Neural cell (in vitro differentiated cells): Measurements from ENCODE around the gene SDC4. TPM values are rescaled to one million over a fixed set of nuclear protein-coding genes. Genes with fewer than 3 reads are reported as not detected.

ENCODE experiments used
- H2AFZ ChIP-seq: fragments of 200-600, 300-800 bp; sonication (generic), shearing (Covaris generic); 2 replicates; pipeline ENCODE4 v1.6.0; 2014; ENCODE audit warnings: low read depth, mild to moderate bottlenecking, antibody characterized with exemption, low read length, moderate library complexity
- H3F3A ChIP-seq: fragments of 200-600 bp; shearing (Covaris generic); 2 replicates; pipeline ENCODE4 v1.6.1; 2016; ENCODE audit warnings: mild to moderate bottlenecking, moderate library complexity, mixed read lengths, antibody characterized with exemption, low read length; ENCODE audit not compliant: insufficient read depth, poor library complexity, severe bottlenecking
- H3K27ac ChIP-seq: fragments of 200-600, 300-800 bp; sonication (generic), shearing (Covaris generic); 2 replicates; pipeline ENCODE4 v1.5.1; 2014; ENCODE audit warnings: mild to moderate bottlenecking, low read length, moderate library complexity
- H3K27me3 ChIP-seq: fragments of 300-800, 200-600 bp; sonication (generic), shearing (Covaris generic); 2 replicates; pipeline ENCODE4 v1.6.0; 2014; ENCODE audit warnings: mild to moderate bottlenecking, low read depth, low read length, moderate library complexity; ENCODE audit not compliant: insufficient read depth
- H3K36me3 ChIP-seq: fragments of 300-800, 200-600 bp; sonication (generic), shearing (Covaris generic); 2 replicates; pipeline ENCODE4 v1.5.1; 2014; ENCODE audit warnings: mild to moderate bottlenecking, antibody characterized with exemption, low read length, moderate library complexity; ENCODE audit not compliant: insufficient read depth
- H3K4me2 ChIP-seq: fragments of 300-800, 200-600 bp; sonication (generic), shearing (Covaris generic); 2 replicates; pipeline ENCODE4 v1.6.0; 2014; ENCODE audit warnings: mild to moderate bottlenecking, low read length
- H3K4me3 ChIP-seq: fragments of 300-800, 200-600 bp; sonication (generic), shearing (Covaris generic); 2 replicates; pipeline ENCODE4 v1.5.1; 2014; ENCODE audit warnings: mild to moderate bottlenecking, low read length, moderate library complexity
- H3K79me2 ChIP-seq: fragments of 200-600 bp; shearing (Covaris generic); replicated peaks from 2 replicates; pipeline ENCODE4 v1.6.0; 2014; ENCODE audit warnings: mild to moderate bottlenecking, low read length, moderate library complexity; ENCODE audit not compliant: insufficient read depth
- H3K9ac ChIP-seq: fragments of 300-800, 200-600 bp; sonication (generic), shearing (Covaris generic); 2 replicates; pipeline ENCODE4 v1.6.1; 2016; ENCODE audit warnings: mild to moderate bottlenecking, low read length, mixed read lengths
- H3K9me2 ChIP-seq: fragments of 200-600 bp; shearing (Covaris generic); 2 replicates; pipeline ENCODE4 v1.6.1; 2016; ENCODE audit warnings: mild to moderate bottlenecking, low read length, mixed read lengths; ENCODE audit not compliant: insufficient read depth
- H3K9me3 ChIP-seq: fragments of 200-600, 300-800 bp; sonication (generic), shearing (Covaris generic); 2 replicates; pipeline ENCODE4 v1.6.1; 2016; ENCODE audit warnings: mild to moderate bottlenecking, mixed run types, low read length, moderate library complexity, mixed read lengths
- H4K20me1 ChIP-seq: fragments of 200-600 bp; shearing (Covaris generic); 2 replicates; pipeline ENCODE4 v1.6.1; 2016; ENCODE audit warnings: mild to moderate bottlenecking, mixed run types; ENCODE audit not compliant: insufficient read depth
- EP300 ChIP-seq: fragments of 450-650 bp; conservative IDR thresholded peaks from 2 replicates; pipeline ENCODE4 v1.6.1; 2014; ENCODE audit warnings: antibody characterized with exemption, mild to moderate bottlenecking, moderate library complexity; ENCODE audit not compliant: poor library complexity, severe bottlenecking
- EZH2 ChIP-seq: fragments of 200-600, 300-800 bp; shearing (Covaris generic), sonication (generic); IDR thresholded peaks from 2 replicates; pipeline ENCODE4 v1.6.1; 2014; ENCODE audit warnings: antibody characterized with exemption, low read length, borderline replicate concordance, mild to moderate bottlenecking; ENCODE audit not compliant: insufficient read depth, poor library complexity, severe bottlenecking
- MXI1 ChIP-seq: fragments of 450-650 bp; conservative IDR thresholded peaks from 2 replicates; pipeline ENCODE4 v1.6.1; 2014; ENCODE audit warnings: antibody characterized with exemption, mild to moderate bottlenecking; ENCODE audit not compliant: poor library complexity, severe bottlenecking
- POLR2AphosphoS5 ChIP-seq: IDR thresholded peaks from 2 replicates; pipeline ENCODE4 v1.6.1; 2012
- RAD21 ChIP-seq: fragments of 450-650 bp; conservative IDR thresholded peaks from 2 replicates; pipeline ENCODE4 v1.6.1; 2014; ENCODE audit warnings: antibody characterized with exemption, mild to moderate bottlenecking, moderate library complexity
- SMC3 ChIP-seq: fragments of 450-650 bp; conservative IDR thresholded peaks from 2 replicates; pipeline ENCODE4 v1.6.1; 2014; ENCODE audit warnings: antibody characterized with exemption, mild to moderate bottlenecking, moderate library complexity; ENCODE audit not compliant: poor library complexity
- TAF1 ChIP-seq: IDR thresholded peaks from 2 replicates; pipeline ENCODE4 v1.6.1; 2012; ENCODE audit warnings: low read depth
- polyA plus RNA-seq: library from polyadenylated mRNA; depleted of rRNA; stranded (reverse); fragments of >200 nt; gene quantifications from 2 replicates; pipeline ENCODE4 v1.2.3, GENCODE V29; 2014
- TF ChIP-seq, protein P1 (sequence below): fragments of 450-650 bp; IDR thresholded peaks from 2 replicates; pipeline ENCODE4 v1.5.1; 2014; ENCODE audit warnings: antibody characterized with exemption, mild to moderate bottlenecking, moderate library complexity; ENCODE audit not compliant: poor library complexity, severe bottlenecking
- TF ChIP-seq, protein P2 (sequence below): IDR thresholded peaks from 2 replicates; pipeline ENCODE4 v1.6.1; 2012; ENCODE audit warnings: borderline replicate concordance

The SDC4 gene
- polyA plus RNA-seq, 1 donor from 2014 or later = not detected

DNA sequence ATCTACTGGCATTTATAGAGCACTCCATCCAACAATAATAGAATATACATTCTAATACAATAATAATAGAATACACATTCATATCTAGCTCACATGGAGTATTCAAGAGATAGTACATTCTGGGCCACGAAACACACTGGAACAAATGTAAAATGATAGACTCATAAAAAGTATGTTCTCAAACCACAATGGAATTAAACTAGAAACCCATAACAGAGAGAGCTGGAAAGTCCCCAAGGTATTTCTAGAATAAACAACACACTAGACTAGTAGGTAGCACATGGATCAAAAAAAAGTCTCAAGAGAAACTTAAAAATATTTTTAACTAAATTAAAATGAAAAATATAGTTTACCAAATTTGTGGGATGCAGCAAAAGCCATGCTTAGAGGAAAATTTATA, 39.0 kb upstream of the SDC4 start:
- Histone ChIP-seq H2AFZ (no peak overlapping the region), H3K4me3 (no peak overlapping the region), H3K27me3 (no peaks in the 10 kb centered on the region), H4K20me1 (no peaks in the 10 kb centered on the region), H3K4me2 (no peak overlapping the region), H3K9me2 (no peaks in the 10 kb centered on the region), H3K36me3 (no peaks in the 10 kb centered on the region), H3K9ac (no peak overlapping the region), H3F3A (no peaks in the 10 kb centered on the region), H3K79me2 (peaks cover 6% of the 10 kb centered on the region), H3K27ac (no peak overlapping the region), H3K9me3 (no peaks in the 10 kb centered on the region)
- TF ChIP-seq, protein P1, sequence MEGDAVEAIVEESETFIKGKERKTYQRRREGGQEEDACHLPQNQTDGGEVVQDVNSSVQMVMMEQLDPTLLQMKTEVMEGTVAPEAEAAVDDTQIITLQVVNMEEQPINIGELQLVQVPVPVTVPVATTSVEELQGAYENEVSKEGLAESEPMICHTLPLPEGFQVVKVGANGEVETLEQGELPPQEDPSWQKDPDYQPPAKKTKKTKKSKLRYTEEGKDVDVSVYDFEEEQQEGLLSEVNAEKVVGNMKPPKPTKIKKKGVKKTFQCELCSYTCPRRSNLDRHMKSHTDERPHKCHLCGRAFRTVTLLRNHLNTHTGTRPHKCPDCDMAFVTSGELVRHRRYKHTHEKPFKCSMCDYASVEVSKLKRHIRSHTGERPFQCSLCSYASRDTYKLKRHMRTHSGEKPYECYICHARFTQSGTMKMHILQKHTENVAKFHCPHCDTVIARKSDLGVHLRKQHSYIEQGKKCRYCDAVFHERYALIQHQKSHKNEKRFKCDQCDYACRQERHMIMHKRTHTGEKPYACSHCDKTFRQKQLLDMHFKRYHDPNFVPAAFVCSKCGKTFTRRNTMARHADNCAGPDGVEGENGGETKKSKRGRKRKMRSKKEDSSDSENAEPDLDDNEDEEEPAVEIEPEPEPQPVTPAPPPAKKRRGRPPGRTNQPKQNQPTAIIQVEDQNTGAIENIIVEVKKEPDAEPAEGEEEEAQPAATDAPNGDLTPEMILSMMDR = no peak
- TF ChIP-seq EZH2 (no peak), TAF1 (no peak), SMC3 (no peak), EP300 (no peak), MXI1 (no peak), POLR2AphosphoS5 (no peak), RAD21 (no peak)
- TF ChIP-seq, protein P2, sequence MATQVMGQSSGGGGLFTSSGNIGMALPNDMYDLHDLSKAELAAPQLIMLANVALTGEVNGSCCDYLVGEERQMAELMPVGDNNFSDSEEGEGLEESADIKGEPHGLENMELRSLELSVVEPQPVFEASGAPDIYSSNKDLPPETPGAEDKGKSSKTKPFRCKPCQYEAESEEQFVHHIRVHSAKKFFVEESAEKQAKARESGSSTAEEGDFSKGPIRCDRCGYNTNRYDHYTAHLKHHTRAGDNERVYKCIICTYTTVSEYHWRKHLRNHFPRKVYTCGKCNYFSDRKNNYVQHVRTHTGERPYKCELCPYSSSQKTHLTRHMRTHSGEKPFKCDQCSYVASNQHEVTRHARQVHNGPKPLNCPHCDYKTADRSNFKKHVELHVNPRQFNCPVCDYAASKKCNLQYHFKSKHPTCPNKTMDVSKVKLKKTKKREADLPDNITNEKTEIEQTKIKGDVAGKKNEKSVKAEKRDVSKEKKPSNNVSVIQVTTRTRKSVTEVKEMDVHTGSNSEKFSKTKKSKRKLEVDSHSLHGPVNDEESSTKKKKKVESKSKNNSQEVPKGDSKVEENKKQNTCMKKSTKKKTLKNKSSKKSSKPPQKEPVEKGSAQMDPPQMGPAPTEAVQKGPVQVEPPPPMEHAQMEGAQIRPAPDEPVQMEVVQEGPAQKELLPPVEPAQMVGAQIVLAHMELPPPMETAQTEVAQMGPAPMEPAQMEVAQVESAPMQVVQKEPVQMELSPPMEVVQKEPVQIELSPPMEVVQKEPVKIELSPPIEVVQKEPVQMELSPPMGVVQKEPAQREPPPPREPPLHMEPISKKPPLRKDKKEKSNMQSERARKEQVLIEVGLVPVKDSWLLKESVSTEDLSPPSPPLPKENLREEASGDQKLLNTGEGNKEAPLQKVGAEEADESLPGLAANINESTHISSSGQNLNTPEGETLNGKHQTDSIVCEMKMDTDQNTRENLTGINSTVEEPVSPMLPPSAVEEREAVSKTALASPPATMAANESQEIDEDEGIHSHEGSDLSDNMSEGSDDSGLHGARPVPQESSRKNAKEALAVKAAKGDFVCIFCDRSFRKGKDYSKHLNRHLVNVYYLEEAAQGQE = no peak

DNA sequence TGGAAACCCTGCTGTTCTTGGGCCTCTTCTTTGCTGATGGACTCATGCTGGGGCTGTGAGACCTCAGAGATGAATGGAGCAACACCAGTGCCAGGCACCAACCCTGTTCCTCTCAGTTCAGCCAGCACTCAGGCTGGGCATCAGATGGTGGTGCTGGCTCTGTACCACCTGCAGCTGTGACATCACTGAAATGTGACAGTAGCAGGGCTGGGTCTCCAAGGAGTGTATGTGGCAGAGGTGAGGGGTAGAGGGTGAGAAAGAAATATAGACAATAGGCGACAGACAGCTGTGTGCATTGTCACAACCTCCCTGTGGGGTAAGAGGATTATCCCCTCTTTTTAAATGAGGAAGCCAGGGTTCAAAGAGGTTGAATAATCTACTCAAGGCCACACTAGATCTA, 30.0 kb upstream of the SDC4 start, which contains the start of gene TP53TG5:
Gene TP53TG5, minus strand, starts transcription at position 135 of the 400 bp plus-strand sequence. Its CDS starts 89 bp downstream, at position 46.
- Histone ChIP-seq H3K27ac (no peak within 1 kb of the TSS), H3K4me3 (no peak within 1 kb of the TSS), H3K36me3 (no peaks in the 10 kb centered on the region), H3K27me3 (no peaks in the 10 kb centered on the region), H3K79me2 (no peaks in the 10 kb centered on the region), H3K9me2 (no peaks in the 10 kb centered on the region), H4K20me1 (no peaks in the 10 kb centered on the region), H2AFZ (no peak within 1 kb of the TSS), H3F3A (no peaks in the 10 kb centered on the region), H3K9me3 (no peaks in the 10 kb centered on the region), H3K4me2 (no peak within 1 kb of the TSS), H3K9ac (no peak within 1 kb of the TSS)
- no peak for TF ChIP-seq EZH2
- TF ChIP-seq, protein P2 = no peak
- no peak for TF ChIP-seq POLR2AphosphoS5
- no peak for TF ChIP-seq EP300
- no peak for TF ChIP-seq MXI1
- TF ChIP-seq, protein P1 = no peak
- TF ChIP-seq SMC3 = no peak
- no peak for TF ChIP-seq TAF1
- TF ChIP-seq RAD21 = no peak
